Measurements from ENCODE around the gene MKRN2OS. TPM values are rescaled to one million over a fixed set of nuclear protein-coding genes. Genes with fewer than 3 reads are reported as not detected.

MKRN2OS gene
- total RNA-seq, 1 donor from 2014 or later: not detected

GRCh38 chr3:12577379-12577778 is 32.1 kb upstream of the MKRN2OS start:
- intact Hi-C loops (cut with micrococcal nuclease): no loop called here
- no peak for ATAC-seq (ENCODE audit: low read depth)
- CTCF ChIA-PET: no interaction called here
- Mint-ChIP-seq H3K36me3 (ENCODE audit: low read depth) (peaks cover 92% of the 10 kb centered on the region), H3K27me3 (no peaks in the 10 kb centered on the region), H3K4me3 (no peak overlapping the region), H3K27ac (no peak overlapping the region), H3K4me1 (peaks cover 6% of the 10 kb centered on the region), H3K9me3 (peaks cover 7% of the 10 kb centered on the region)
- no peak for DNase-seq
- POLR2A ChIA-PET: no interaction called here
- TF ChIP-seq, protein P1, sequence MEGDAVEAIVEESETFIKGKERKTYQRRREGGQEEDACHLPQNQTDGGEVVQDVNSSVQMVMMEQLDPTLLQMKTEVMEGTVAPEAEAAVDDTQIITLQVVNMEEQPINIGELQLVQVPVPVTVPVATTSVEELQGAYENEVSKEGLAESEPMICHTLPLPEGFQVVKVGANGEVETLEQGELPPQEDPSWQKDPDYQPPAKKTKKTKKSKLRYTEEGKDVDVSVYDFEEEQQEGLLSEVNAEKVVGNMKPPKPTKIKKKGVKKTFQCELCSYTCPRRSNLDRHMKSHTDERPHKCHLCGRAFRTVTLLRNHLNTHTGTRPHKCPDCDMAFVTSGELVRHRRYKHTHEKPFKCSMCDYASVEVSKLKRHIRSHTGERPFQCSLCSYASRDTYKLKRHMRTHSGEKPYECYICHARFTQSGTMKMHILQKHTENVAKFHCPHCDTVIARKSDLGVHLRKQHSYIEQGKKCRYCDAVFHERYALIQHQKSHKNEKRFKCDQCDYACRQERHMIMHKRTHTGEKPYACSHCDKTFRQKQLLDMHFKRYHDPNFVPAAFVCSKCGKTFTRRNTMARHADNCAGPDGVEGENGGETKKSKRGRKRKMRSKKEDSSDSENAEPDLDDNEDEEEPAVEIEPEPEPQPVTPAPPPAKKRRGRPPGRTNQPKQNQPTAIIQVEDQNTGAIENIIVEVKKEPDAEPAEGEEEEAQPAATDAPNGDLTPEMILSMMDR (IDR thresholded peaks at IDR 0.05): no peak

- peaks cover 3% of the 10 kb centered on the region for H3K4me1 Mint-ChIP-seq
- no peak for ATAC-seq (ENCODE audit: low read depth)
- no peak overlapping the region for H3K27ac Mint-ChIP-seq
- ChIA-PET CTCF (no interaction called here), POLR2A (no interaction called here)
- no peak for DNase-seq
- peaks cover 92% of the 10 kb centered on the region for H3K36me3 Mint-ChIP-seq (ENCODE audit: low read depth)
- TF ChIP-seq, protein P1 (IDR thresholded peaks at IDR 0.05): no peak
- H3K9me3 Mint-ChIP-seq: peaks cover 7% of the 10 kb centered on the region
- intact Hi-C loops (cut with micrococcal nuclease): no loop called here
- H3K4me3 Mint-ChIP-seq: no peak overlapping the region
- no peaks in the 10 kb centered on the region for H3K27me3 Mint-ChIP-seq
Observed at GRCh38 chr3:12574661-12575060, 29.4 kb upstream of the MKRN2OS start.

GRCh38 chr3:12574131-12574530 is 28.8 kb upstream of the MKRN2OS start:
- Mint-ChIP-seq H3K36me3 (ENCODE audit: low read depth) (peaks cover 91% of the 10 kb centered on the region), H3K4me3 (no peak overlapping the region), H3K27me3 (no peaks in the 10 kb centered on the region), H3K9me3 (peaks cover 7% of the 10 kb centered on the region), H3K27ac (no peak overlapping the region), H3K4me1 (no peaks in the 10 kb centered on the region)
- no peak for DNase-seq
- intact Hi-C loops (cut with micrococcal nuclease): no loop called here
- ChIA-PET POLR2A (no interaction called here), CTCF (no interaction called here)
- TF ChIP-seq, protein P1 (IDR thresholded peaks at IDR 0.05): no peak
- no peak for ATAC-seq (ENCODE audit: low read depth)

DNA sequence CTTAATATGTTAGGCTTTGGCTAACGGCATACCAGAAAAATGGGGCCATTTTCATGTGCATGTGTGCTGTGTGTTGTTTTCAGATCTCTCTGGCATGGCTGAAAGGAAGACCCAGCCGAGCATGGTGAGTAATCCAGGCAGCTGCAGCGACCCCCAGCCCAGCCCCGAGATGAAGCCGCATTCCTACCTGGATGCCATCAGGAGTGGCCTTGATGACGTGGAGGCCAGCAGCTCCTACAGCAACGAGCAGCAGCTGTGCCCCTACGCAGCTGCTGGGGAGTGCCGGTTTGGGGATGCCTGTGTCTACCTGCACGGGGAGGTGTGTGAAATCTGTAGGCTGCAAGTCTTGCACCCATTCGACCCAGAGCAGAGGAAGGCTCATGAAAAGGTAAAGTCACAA is 26.7 kb upstream of the MKRN2OS start:
- Mint-ChIP-seq H3K9me3 (peaks cover 4% of the 10 kb centered on the region), H3K36me3 (ENCODE audit: low read depth) (peaks cover 85% of the 10 kb centered on the region), H3K4me3 (no peak overlapping the region), H3K4me1 (peaks cover 8% of the 10 kb centered on the region), H3K27ac (no peak overlapping the region), H3K27me3 (no peaks in the 10 kb centered on the region)
- ChIA-PET POLR2A (no interaction called here), CTCF (no interaction called here)
- intact Hi-C loops (cut with micrococcal nuclease): no loop called here
- DNase-seq (no peak), ATAC-seq (ENCODE audit: low read depth) (no peak)
- TF ChIP-seq, protein P1 (IDR thresholded peaks at IDR 0.05): no peak

DNA sequence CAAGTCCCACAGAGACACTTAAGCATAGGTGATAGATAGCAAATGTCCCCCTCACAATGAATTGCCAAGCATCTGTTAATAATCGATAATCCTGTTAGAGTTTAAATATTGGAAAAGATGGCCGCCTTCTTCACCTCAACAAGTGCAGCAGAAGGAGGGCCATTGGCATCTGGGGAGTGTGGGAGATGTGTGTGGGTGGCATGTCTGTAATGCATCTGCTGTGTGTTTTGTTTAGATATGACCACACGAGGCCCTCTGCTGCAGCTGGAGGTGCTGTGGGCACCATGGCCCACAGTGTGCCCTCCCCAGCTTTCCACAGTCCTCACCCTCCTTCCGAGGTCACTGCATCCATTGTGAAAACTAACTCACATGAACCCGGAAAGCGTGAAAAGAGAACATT is 24.5 kb upstream of the MKRN2OS start:
- no peak for ATAC-seq (ENCODE audit: low read depth)
- POLR2A ChIA-PET: no interaction called here
- no peak overlapping the region for H3K4me3 Mint-ChIP-seq
- no peaks in the 10 kb centered on the region for H3K27me3 Mint-ChIP-seq
- no peak overlapping the region for H3K27ac Mint-ChIP-seq
- H3K4me1 Mint-ChIP-seq: peaks cover 14% of the 10 kb centered on the region
- H3K9me3 Mint-ChIP-seq: peaks cover 11% of the 10 kb centered on the region
- TF ChIP-seq, protein P1 (IDR thresholded peaks at IDR 0.05): no peak
- intact Hi-C loops (cut with micrococcal nuclease): no loop called here
- CTCF ChIA-PET: no interaction called here
- DNase-seq: no peak
- peaks cover 76% of the 10 kb centered on the region for H3K36me3 Mint-ChIP-seq (ENCODE audit: low read depth)

Measured in activated B cell treated with CpG ODN at 0.5 μM for 24 hours (primary cell).